ENCODE data around the gene CDC42SE2.

Gene CDC42SE2

GRCh38 chr5:131316822-131317221 lies 53.0 kb downstream of the CDC42SE2 start:
- no peak overlapping the region for H3K4me3 ChIP-seq (ENCODE audit: low read depth, low read length)
- no peak for DNase-seq (ENCODE audit: low read depth)
- TF ChIP-seq, protein P1, sequence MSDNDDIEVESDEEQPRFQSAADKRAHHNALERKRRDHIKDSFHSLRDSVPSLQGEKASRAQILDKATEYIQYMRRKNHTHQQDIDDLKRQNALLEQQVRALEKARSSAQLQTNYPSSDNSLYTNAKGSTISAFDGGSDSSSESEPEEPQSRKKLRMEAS (IDR thresholded peaks at IDR 0.05; ENCODE audit: low read depth, low read length) = no peak
- TF ChIP-seq POLR2A (IDR thresholded peaks at IDR 0.05; ENCODE audit: extremely low read depth, insufficient read length) (no peak), MYC (IDR thresholded peaks at IDR 0.05; ENCODE audit: low read depth, low read length) (no peak)
- TF ChIP-seq, protein P2, sequence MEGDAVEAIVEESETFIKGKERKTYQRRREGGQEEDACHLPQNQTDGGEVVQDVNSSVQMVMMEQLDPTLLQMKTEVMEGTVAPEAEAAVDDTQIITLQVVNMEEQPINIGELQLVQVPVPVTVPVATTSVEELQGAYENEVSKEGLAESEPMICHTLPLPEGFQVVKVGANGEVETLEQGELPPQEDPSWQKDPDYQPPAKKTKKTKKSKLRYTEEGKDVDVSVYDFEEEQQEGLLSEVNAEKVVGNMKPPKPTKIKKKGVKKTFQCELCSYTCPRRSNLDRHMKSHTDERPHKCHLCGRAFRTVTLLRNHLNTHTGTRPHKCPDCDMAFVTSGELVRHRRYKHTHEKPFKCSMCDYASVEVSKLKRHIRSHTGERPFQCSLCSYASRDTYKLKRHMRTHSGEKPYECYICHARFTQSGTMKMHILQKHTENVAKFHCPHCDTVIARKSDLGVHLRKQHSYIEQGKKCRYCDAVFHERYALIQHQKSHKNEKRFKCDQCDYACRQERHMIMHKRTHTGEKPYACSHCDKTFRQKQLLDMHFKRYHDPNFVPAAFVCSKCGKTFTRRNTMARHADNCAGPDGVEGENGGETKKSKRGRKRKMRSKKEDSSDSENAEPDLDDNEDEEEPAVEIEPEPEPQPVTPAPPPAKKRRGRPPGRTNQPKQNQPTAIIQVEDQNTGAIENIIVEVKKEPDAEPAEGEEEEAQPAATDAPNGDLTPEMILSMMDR (IDR thresholded peaks at IDR 0.05; ENCODE audit: low read depth, low read length) = no peak

DNA sequence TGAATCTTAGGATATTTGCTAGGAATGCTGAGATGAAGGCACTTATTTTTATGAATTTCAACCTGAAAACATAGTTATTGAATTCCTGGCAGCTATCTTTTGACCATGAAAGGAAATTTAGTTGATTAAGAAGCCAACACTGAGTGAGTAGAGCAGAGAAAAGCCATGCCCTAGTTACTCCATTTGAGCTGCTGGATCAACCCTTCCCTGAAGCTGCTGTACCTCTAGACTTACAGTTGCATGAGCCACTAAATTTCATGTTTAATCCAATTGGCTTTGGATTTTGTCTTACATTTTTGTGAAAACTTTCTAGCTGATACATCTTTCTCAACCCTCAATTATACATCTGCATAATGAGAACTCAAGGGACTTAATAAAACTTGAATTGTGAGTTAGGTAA lies 54.6 kb downstream of the CDC42SE2 start:
- no peak for DNase-seq (ENCODE audit: low read depth)
- no peak overlapping the region for H3K4me3 ChIP-seq (ENCODE audit: low read depth, low read length)
- TF ChIP-seq, protein P2 (IDR thresholded peaks at IDR 0.05; ENCODE audit: low read depth, low read length) = no peak
- TF ChIP-seq POLR2A (IDR thresholded peaks at IDR 0.05; ENCODE audit: extremely low read depth, insufficient read length) (no peak), MYC (IDR thresholded peaks at IDR 0.05; ENCODE audit: low read depth, low read length) (no peak)
- TF ChIP-seq, protein P1 (IDR thresholded peaks at IDR 0.05; ENCODE audit: low read depth, low read length) = no peak

DNA sequence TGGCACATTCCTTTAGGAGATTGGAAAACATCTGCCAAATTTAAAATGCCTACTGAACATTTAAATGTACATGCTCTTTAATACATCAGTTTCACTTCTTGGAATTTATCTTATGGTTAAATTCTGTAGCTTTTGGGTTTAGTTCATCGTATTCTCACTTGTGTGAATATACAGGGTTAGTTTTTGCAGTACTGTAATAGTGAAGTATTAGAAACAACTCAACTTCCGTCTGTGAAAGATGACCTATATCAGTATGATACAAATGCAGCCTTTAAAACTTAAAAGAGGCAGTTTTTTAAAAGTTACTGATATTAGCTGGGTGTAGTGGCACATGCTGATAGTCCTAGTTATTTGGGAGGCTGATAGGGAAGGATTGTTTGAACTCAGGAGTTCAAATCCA lies 57.2 kb downstream of the CDC42SE2 start:
- H3K4me3 ChIP-seq (ENCODE audit: low read depth, low read length) = no peak overlapping the region
- DNase-seq (ENCODE audit: low read depth) = no peak
- TF ChIP-seq POLR2A (IDR thresholded peaks at IDR 0.05; ENCODE audit: extremely low read depth, insufficient read length) (no peak), MYC (IDR thresholded peaks at IDR 0.05; ENCODE audit: low read depth, low read length) (no peak)
- TF ChIP-seq, protein P1 (IDR thresholded peaks at IDR 0.05; ENCODE audit: low read depth, low read length) = no peak

- no peak for DNase-seq (ENCODE audit: low read depth)
- TF ChIP-seq, protein P1 (IDR thresholded peaks at IDR 0.05; ENCODE audit: low read depth, low read length) = no peak
- TF ChIP-seq MYC (IDR thresholded peaks at IDR 0.05; ENCODE audit: low read depth, low read length) = no peak
- TF ChIP-seq POLR2A (IDR thresholded peaks at IDR 0.05; ENCODE audit: extremely low read depth, insufficient read length) = no peak
- TF ChIP-seq, protein P2 (IDR thresholded peaks at IDR 0.05; ENCODE audit: low read depth, low read length) = no peak
- no peak overlapping the region for H3K4me3 ChIP-seq (ENCODE audit: low read depth, low read length)
Measured at GRCh38 chr5:131322926-131323325, 59.1 kb downstream of the CDC42SE2 start.

GRCh38 chr5:131323378-131323777 lies 59.5 kb downstream of the CDC42SE2 start:
- DNase-seq (ENCODE audit: low read depth) = no peak
- no peak overlapping the region for H3K4me3 ChIP-seq (ENCODE audit: low read depth, low read length)
- TF ChIP-seq MYC (IDR thresholded peaks at IDR 0.05; ENCODE audit: low read depth, low read length) = no peak

GRCh38 chr5:131324303-131324702 lies 60.5 kb downstream of the CDC42SE2 start:
- TF ChIP-seq, protein P1 (IDR thresholded peaks at IDR 0.05; ENCODE audit: low read depth, low read length) = no peak
- TF ChIP-seq POLR2A (IDR thresholded peaks at IDR 0.05; ENCODE audit: extremely low read depth, insufficient read length) = no peak
- no peak for TF ChIP-seq MYC (IDR thresholded peaks at IDR 0.05; ENCODE audit: low read depth, low read length)
- TF ChIP-seq, protein P2 (IDR thresholded peaks at IDR 0.05; ENCODE audit: low read depth, low read length) = no peak
- no peak overlapping the region for H3K4me3 ChIP-seq (ENCODE audit: low read depth, low read length)
- DNase-seq (ENCODE audit: low read depth) = no peak

All from NB4 (cell line).